Measurements from ENCODE around the gene IDH1.
"Not testable (repeated sequence)": the region's sequence is repeated elsewhere in the genome, so short reads cannot be mapped to it uniquely, and the experiment has no call there.

DNA sequence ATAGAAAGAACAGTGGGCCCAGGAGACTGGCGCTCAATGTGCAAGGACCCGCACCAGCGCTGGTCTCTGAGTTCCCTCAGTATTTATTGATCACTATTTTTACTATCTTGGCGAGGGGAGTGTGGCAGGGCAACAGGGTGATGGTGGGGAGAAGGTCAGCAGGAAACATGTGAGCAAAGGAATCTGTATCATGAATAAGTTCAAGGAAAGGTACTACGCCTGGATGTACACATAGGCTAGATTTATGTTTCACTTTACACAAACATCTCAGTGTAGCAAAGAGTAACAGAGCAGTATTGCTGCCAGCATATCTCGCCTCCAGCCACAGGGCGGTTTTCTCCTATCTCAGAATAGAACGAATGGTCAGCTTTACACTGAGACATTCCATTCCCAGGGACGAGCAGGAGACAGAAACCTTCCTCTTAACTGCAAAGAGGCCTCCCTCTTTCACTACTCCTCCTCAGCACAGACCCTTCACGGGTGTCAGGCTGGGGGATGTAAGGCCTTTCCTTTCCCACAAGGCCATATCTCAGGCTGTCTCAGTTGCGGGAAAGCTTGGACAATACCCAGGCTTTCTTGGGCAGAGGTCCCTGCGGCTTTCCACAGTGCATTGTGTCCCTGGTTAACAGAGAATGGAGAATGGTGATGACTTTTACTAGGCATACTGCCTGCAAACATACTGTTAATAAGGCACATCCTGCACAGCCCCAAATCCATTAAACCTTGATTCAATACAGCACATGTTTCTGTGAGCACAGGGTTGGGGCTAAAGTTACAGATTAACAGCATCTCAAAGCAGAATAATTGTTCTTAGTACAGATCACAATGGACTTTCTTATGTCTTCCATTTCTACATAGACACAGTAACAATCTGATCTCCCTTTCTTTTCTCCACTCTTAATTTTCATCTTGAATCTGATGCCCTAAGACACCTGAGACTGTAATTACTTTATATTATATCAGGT, 2.3 kb upstream of the IDH1 start:
- TF ChIP-seq, protein P1, sequence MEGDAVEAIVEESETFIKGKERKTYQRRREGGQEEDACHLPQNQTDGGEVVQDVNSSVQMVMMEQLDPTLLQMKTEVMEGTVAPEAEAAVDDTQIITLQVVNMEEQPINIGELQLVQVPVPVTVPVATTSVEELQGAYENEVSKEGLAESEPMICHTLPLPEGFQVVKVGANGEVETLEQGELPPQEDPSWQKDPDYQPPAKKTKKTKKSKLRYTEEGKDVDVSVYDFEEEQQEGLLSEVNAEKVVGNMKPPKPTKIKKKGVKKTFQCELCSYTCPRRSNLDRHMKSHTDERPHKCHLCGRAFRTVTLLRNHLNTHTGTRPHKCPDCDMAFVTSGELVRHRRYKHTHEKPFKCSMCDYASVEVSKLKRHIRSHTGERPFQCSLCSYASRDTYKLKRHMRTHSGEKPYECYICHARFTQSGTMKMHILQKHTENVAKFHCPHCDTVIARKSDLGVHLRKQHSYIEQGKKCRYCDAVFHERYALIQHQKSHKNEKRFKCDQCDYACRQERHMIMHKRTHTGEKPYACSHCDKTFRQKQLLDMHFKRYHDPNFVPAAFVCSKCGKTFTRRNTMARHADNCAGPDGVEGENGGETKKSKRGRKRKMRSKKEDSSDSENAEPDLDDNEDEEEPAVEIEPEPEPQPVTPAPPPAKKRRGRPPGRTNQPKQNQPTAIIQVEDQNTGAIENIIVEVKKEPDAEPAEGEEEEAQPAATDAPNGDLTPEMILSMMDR (IDR thresholded peaks at IDR 0.05): not testable (repeated sequence)
- not testable (repeated sequence) for TF ChIP-seq POLR2A (IDR thresholded peaks at IDR 0.05)

Data from Peyer's patch (tissue), 4 donors.